ENCODE data around the gene SEC23A. TPM values are rescaled to one million over a fixed set of nuclear protein-coding genes. Genes with fewer than 3 reads are reported as not detected.
"Not testable (repeated sequence)": the region's sequence is repeated elsewhere in the genome, so short reads cannot be mapped to it uniquely, and the experiment has no call there.

Gene SEC23A
- total RNA-seq, 1 donor from 2014 or later, result 60.0 TPM

DNA sequence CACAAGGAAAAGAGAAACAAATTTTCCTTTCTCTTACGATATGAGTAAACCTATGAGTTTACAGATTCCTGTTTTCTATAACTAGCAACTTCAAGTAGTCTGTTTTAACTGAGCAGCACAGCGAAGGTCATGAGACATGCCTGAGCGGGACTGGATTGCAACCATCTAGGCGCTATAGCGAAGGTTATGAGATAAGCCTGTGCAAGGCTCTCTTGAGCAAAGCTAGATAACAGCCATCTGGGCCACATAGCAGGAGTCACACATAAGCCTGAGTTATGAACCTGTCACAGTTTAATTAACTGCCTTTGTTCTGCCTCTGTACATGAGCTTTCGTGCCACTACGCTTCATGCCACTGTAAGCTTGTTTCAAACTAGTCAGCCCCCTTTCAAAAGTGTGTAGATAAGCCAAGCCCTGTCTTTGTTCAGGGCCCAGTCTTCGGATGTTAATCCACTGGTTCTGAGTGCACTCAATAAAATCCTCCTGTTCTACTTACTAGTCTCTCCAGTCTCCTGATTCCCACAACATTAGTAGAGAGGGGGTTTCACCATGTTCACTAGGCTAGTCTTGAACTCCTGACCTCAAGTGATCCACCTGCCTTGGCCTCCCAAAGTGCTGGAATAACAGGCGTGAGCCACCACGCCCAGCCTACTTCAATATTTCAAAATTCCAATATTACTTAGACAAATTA, 47.1 kb downstream of the SEC23A start:
- no peaks in the 10 kb centered on the region for H3K27me3 Mint-ChIP-seq (ENCODE audit: insufficient read depth, low read depth)
- H3K4me3 Mint-ChIP-seq, result no peak overlapping the region
- TF ChIP-seq EZH2 (IDR thresholded peaks at IDR 0.05), result no peak
- H2AFZ ChIP-seq (replicated peaks), result no peak overlapping the region
- H3F3A ChIP-seq (ENCODE audit: low read depth), result no peaks in the 10 kb centered on the region
- H4K20me1 ChIP-seq (ENCODE audit: low read depth), result no peaks in the 10 kb centered on the region
- H3K27ac Mint-ChIP-seq, result no peak overlapping the region
- H3K4me3 ChIP-seq, result no peak overlapping the region
- H3K36me3 Mint-ChIP-seq, result peaks cover 64% of the 10 kb centered on the region
- peaks cover 41% of the 10 kb centered on the region for H3K36me3 ChIP-seq
- H3K27ac ChIP-seq, result no peak overlapping the region
- peak; percentile 4 for DNase-seq (ENCODE audit: low spot score)
- H3K4me1 Mint-ChIP-seq, result no peaks in the 10 kb centered on the region
- no peaks in the 10 kb centered on the region for H3K79me2 ChIP-seq (ENCODE audit: low read depth)
- no peaks in the 10 kb centered on the region for H3K27me3 ChIP-seq
- no peaks in the 10 kb centered on the region for H3K4me1 ChIP-seq
- no peak overlapping the region for H3K9ac ChIP-seq
- no peak overlapping the region for H3K4me2 ChIP-seq
- H3K9me3 Mint-ChIP-seq, result peaks cover 17% of the 10 kb centered on the region
- H3K9me3 ChIP-seq (ENCODE audit: low read depth), result peaks cover 17% of the 10 kb centered on the region

DNA sequence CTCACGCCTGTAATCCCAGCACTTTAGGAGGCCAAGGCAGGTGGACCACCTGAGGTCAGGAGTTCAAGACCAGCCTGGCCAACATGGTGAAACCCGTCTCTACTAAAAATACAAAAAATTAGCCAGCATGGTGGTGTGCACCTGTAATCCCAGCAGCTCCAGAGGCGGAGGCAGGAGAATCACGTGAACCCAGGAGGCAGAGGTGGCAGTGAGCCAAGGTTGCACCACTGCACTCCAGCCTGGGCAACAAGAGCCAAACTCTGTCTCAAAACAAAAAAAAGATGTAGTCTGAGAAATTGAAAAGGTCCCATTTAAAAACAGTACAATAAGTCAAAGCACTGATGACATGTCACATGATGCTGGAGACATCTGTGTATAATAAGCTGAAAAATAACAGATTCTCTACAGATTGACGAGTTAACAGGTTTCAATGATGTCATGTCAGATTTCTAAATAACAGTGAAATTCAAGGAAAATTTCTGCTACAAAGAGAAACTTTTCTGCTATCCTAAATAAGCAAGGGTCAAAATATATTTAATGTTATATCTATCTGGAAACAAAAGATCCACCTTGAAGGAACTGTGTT, 50.1 kb downstream of the SEC23A start:
- Histone ChIP-seq H3K36me3 (peaks cover 20% of the 10 kb centered on the region), H3K9me3 (ENCODE audit: low read depth) (peaks cover 17% of the 10 kb centered on the region)
- DNase-seq (ENCODE audit: low spot score); H3K27me3 ChIP-seq; H3K27ac ChIP-seq; H3K27ac Mint-ChIP-seq; H3F3A ChIP-seq (ENCODE audit: low read depth); H3K4me3 ChIP-seq; H3K4me1 ChIP-seq; H2AFZ ChIP-seq (replicated peaks); H3K4me3 Mint-ChIP-seq; H4K20me1 ChIP-seq (ENCODE audit: low read depth); H3K4me2 ChIP-seq; H3K27me3 Mint-ChIP-seq (ENCODE audit: insufficient read depth, low read depth); H3K79me2 ChIP-seq (ENCODE audit: low read depth); H3K4me1 Mint-ChIP-seq; H3K9ac ChIP-seq: not testable (repeated sequence)
- H3K36me3 Mint-ChIP-seq, result peaks cover 49% of the 10 kb centered on the region
- peaks cover 14% of the 10 kb centered on the region for H3K9me3 Mint-ChIP-seq

DNA sequence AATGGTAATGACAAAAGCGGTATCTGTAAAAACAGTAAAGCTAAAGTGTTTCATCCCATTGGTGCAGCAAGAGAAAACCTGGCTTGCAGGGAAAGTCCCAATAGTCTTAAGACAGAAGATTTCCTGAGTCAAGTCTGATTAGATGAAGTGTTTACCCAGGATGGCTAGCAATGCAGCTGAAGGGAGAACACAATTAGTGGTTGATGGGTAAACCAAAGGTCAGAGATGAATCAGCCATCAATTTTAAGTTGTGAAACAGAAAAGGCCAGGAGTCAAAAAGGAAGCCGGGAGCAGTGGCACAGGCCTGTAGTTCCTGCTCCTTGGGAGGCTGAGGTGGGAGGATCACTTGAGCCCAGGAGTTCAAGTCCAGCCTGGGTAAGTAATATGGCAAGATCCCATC, 52.6 kb downstream of the SEC23A start:
- no peak overlapping the region for H3K9ac ChIP-seq
- Mint-ChIP-seq H3K27ac (no peak overlapping the region), H3K36me3 (peaks cover 55% of the 10 kb centered on the region), H3K4me1 (no peaks in the 10 kb centered on the region), H3K9me3 (peaks cover 3% of the 10 kb centered on the region), H3K4me3 (no peak overlapping the region), H3K27me3 (ENCODE audit: insufficient read depth, low read depth) (no peaks in the 10 kb centered on the region)
- H3K36me3 ChIP-seq, result peaks cover 12% of the 10 kb centered on the region
- H3K27me3 ChIP-seq, result no peaks in the 10 kb centered on the region
- H3K9me3 ChIP-seq (ENCODE audit: low read depth), result peaks cover 1% of the 10 kb centered on the region
- no peaks in the 10 kb centered on the region for H3K79me2 ChIP-seq (ENCODE audit: low read depth)
- H3K4me1 ChIP-seq, result no peaks in the 10 kb centered on the region
- no peaks in the 10 kb centered on the region for H3F3A ChIP-seq (ENCODE audit: low read depth)
- no peak overlapping the region for H2AFZ ChIP-seq (replicated peaks)
- no peak overlapping the region for H3K4me3 ChIP-seq
- no peak overlapping the region for H3K27ac ChIP-seq
- H4K20me1 ChIP-seq (ENCODE audit: low read depth), result no peaks in the 10 kb centered on the region
- no peak overlapping the region for H3K4me2 ChIP-seq
- DNase-seq (ENCODE audit: low spot score), result no peak
- no peak for TF ChIP-seq EZH2 (IDR thresholded peaks at IDR 0.05)
- TF ChIP-seq, protein P1, sequence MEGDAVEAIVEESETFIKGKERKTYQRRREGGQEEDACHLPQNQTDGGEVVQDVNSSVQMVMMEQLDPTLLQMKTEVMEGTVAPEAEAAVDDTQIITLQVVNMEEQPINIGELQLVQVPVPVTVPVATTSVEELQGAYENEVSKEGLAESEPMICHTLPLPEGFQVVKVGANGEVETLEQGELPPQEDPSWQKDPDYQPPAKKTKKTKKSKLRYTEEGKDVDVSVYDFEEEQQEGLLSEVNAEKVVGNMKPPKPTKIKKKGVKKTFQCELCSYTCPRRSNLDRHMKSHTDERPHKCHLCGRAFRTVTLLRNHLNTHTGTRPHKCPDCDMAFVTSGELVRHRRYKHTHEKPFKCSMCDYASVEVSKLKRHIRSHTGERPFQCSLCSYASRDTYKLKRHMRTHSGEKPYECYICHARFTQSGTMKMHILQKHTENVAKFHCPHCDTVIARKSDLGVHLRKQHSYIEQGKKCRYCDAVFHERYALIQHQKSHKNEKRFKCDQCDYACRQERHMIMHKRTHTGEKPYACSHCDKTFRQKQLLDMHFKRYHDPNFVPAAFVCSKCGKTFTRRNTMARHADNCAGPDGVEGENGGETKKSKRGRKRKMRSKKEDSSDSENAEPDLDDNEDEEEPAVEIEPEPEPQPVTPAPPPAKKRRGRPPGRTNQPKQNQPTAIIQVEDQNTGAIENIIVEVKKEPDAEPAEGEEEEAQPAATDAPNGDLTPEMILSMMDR (IDR thresholded peaks at IDR 0.05), result no peak
- no peak for TF ChIP-seq EZH2phosphoT487 (IDR thresholded peaks at IDR 0.05)

DNA sequence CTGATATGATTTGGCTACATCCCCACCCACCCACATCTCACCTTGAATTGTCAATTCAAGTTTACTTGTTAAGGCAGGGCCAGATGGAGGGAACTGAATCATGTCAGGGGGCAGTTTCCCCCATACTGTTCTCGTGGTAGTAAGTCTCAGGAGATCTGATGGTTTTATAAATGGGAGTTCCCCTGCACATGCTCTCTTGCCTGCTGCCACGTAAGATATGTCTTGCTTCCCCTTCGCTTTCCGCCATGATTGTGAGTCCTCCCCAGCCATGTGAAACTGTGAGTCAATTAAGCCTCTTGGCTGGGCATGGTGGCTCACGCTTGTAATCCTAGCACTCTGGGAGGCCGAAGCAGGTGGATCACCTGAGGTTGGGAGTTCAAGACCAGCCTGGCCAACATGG, 57.1 kb downstream of the SEC23A start:
- not testable (repeated sequence) for H3K79me2 ChIP-seq (ENCODE audit: low read depth); H4K20me1 ChIP-seq (ENCODE audit: low read depth); H3K9me3 Mint-ChIP-seq; H3K27ac ChIP-seq; H3K4me1 ChIP-seq; H2AFZ ChIP-seq (replicated peaks); H3K9me3 ChIP-seq (ENCODE audit: low read depth); H3K27me3 ChIP-seq; H3K4me1 Mint-ChIP-seq; H3K27me3 Mint-ChIP-seq (ENCODE audit: insufficient read depth, low read depth); H3K4me3 Mint-ChIP-seq; H3K4me3 ChIP-seq; H3K9ac ChIP-seq; DNase-seq (ENCODE audit: low spot score); H3F3A ChIP-seq (ENCODE audit: low read depth); H3K4me2 ChIP-seq; H3K36me3 ChIP-seq; H3K27ac Mint-ChIP-seq
- peaks cover 35% of the 10 kb centered on the region for H3K36me3 Mint-ChIP-seq
